RKO (cell line): ENCODE data around the gene ZNF165.
"Not testable (repeated sequence)": the region's sequence is repeated elsewhere in the genome, so short reads cannot be mapped to it uniquely, and the experiment has no call there.

Experiments
- DNase-seq: peaks from one replicate; pipeline ENCODE4 v3.0.0-alpha.2; 2016; ENCODE audit warnings: low spot score

ZNF165 gene

DNA sequence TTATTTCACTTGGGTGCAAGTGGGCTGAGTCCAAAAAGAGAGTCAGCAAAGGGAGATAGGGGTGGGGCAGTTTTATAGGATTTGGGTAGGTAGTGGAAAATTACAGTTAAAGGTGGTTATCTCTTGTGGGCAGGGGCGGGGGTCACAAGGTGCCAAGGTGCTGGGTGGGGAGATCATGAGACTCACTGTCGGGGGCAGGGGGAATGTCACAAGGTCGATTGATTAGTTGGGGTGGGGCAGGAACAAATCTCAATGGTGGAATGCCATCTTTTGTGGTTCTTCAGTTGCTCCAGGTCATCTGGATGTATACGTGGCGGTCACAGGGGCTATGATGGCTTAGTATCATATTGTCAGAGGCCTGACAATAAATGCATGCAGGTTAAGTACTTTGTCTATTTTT is 41.9 kb downstream of the ZNF165 start:
- not testable (repeated sequence) for DNase-seq

GRCh38 chr6:28124350-28124970 is 44.1 kb downstream of the ZNF165 start, which contains the start of gene ZSCAN16:
Gene ZSCAN16, plus strand, starts transcription at chr6:28124609. Its CDS starts 835 bp downstream, at chr6:28125444.
- peak; percentile 89 for DNase-seq

DNA sequence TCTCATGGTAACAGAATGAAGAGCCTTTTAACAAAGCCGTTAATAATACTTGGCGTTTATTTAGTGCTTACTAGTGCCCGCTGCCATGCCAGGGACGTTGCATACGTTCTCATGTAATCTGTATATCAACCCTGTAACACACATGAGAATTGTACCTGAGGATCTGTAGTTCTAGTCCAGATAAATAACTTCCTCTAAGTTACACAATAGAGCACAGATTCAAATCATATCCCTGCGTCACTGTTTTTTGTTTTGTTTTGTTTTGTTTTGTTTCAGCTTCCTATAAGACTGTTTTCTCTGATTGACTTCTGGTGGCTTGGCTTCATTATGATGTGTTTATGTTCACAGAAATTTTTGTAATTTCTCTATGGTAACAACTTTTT is 44.6 kb downstream of the ZNF165 start:
- no peak for DNase-seq

DNA sequence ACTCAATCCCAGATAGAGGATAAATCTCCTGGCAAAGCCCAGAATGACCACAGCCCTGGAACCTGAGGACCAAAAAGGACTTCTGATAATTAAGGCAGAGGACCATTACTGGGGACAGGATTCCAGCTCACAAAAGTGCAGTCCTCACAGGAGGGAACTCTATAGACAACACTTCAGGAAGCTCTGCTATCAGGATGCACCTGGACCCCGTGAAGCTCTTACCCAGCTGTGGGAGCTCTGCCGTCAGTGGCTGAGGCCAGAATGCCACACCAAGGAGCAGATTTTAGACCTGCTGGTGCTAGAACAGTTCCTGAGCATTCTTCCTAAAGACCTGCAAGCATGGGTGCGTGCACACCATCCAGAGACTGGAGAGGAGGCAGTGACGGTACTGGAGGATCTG is 45.0 kb downstream of the ZNF165 start:
- no peak for DNase-seq

GRCh38 chr6:28134015-28134414 is 53.6 kb downstream of the ZNF165 start:
- peak; percentile 76 for DNase-seq

DNA sequence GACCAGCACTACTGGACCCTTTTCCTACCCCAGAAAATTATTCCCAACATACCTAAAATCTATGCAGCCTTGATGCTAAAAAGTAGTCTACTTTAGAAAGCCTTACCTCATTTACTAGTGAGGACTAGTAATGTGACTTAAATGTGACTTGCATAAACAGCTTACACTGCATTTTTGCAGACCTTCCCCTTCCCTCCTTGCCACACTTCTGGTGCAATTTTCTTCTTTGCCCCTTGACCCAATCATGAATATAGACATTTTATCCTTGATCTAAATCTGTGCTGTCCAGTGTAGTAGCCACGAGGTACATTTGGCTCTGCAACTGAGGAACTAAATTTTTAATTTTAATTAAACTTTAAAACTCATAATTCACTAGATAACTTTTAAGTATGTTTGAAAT is 54.3 kb downstream of the ZNF165 start:
- no peak for DNase-seq

DNA sequence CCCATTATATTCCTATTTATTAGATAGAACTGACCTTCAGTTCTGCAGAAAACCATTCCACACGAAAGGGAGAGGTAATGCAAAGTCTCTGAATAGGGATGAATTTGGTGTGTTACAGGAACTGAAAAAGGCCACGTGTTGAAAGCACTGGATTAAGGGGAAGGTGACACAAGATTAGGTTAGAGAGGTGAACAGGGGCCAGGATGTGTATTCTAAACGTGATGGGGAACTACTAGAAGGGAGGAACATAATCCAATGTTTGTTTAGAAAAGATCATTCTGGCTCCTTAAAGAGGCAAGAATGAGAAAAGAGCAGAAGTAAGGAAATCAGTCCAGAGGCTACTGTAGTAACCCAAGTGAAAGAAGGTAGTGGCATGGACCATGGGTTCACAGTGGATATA is 55.0 kb downstream of the ZNF165 start:
- DNase-seq, result peak; percentile 59

- DNase-seq, result peak; percentile 98
Measured at GRCh38 chr6:28136585-28137504, 56.5 kb downstream of the ZNF165 start.

- DNase-seq, result peak; percentile 47
Measured at GRCh38 chr6:28137505-28137981, 57.2 kb downstream of the ZNF165 start.
